Measurements from ENCODE around the gene IL17RD.

GRCh38 chr3:57043518-57043917 lies 121.6 kb downstream of the IL17RD start:
- no peak for TF ChIP-seq CTCF (IDR thresholded peaks at IDR 0.05)
- no peak for TF ChIP-seq POLR2A (IDR thresholded peaks at IDR 0.05)

Data from heart left ventricle (tissue), 13 donors.